22Rv1 (cell line): ENCODE data around the gene PRDM11.

Experiments
- CTCF ChIP-seq: fragments of 450-650 bp; IDR thresholded peaks from 2 replicates; pipeline ENCODE4 v1.5.1; 2017; ENCODE audit warnings: mild to moderate bottlenecking
- ZFX ChIP-seq: fragments of 450-650 bp; IDR thresholded peaks from 2 replicates; pipeline ENCODE4 v1.6.1; 2017; ENCODE audit warnings: antibody characterized with exemption, borderline replicate concordance

GRCh38 chr11:45104006-45104789, 42.2 kb upstream of the PRDM11 start:
- no peak for TF ChIP-seq CTCF
- TF ChIP-seq ZFX: no peak
